Breast epithelium (tissue), 3 donors: ENCODE data around the gene SMARCA4.

ENCODE experiments used
- POLR2A ChIP-seq: fragments of 450-650 bp; IDR thresholded peaks from one replicate; pipeline ENCODE4 v1.6.1; 2016; ENCODE audit warnings: antibody characterized with exemption, mild to moderate bottlenecking, moderate library complexity
- POLR2AphosphoS5 ChIP-seq, 3 donors: sonication (generic); formaldehyde crosslinking; IDR thresholded peaks; one replicate each; pipeline ENCODE4 v1.6.1; 2017; ENCODE audit warnings: antibody characterized with exemption in 3 of 3
- TF ChIP-seq, protein P1 (sequence below), 3 donors: fragments of 450-650 bp; IDR thresholded peaks; one replicate each; pipeline ENCODE4 v1.5.1; 2016 to 2017; ENCODE audit warnings: antibody characterized with exemption in 3 of 3, mild to moderate bottlenecking in 3 of 3, moderate library complexity in 3 of 3

DNA sequence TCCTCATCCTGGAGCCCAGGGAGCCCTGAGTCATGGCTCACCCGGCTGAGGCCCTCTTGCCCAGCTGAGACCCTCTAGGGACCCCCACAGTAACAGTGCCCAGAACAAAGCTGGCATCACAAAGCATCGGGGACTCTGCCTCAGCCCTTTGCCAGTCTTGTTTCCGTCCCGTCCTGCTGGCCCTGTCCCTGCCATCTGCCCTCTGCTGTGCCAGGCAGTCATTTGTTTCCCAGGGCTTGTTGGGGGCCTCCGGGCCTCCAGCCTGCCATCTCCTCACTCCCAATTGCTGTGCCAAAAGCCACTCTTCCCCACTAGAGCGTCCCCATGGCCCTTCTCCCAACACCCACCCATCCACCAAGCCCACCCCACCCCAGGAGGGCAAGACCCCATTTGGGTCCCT, 64.2 kb downstream of the SMARCA4 start:
- TF ChIP-seq, protein P1, sequence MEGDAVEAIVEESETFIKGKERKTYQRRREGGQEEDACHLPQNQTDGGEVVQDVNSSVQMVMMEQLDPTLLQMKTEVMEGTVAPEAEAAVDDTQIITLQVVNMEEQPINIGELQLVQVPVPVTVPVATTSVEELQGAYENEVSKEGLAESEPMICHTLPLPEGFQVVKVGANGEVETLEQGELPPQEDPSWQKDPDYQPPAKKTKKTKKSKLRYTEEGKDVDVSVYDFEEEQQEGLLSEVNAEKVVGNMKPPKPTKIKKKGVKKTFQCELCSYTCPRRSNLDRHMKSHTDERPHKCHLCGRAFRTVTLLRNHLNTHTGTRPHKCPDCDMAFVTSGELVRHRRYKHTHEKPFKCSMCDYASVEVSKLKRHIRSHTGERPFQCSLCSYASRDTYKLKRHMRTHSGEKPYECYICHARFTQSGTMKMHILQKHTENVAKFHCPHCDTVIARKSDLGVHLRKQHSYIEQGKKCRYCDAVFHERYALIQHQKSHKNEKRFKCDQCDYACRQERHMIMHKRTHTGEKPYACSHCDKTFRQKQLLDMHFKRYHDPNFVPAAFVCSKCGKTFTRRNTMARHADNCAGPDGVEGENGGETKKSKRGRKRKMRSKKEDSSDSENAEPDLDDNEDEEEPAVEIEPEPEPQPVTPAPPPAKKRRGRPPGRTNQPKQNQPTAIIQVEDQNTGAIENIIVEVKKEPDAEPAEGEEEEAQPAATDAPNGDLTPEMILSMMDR (IDR thresholded peaks at IDR 0.05): no peak
- TF ChIP-seq POLR2AphosphoS5 (IDR thresholded peaks at IDR 0.05) (no peak), POLR2A (no peak)
